HG02588 (cell line): ENCODE results near the gene SLITRK3.

ENCODE experiments used
- ATAC-seq: cut with Tn5 transposase; IDR thresholded peaks from one replicate; pipeline ENCODE4 v1.9.1; 2021; ENCODE audit warnings: mild to moderate bottlenecking, moderate library complexity; ENCODE audit not compliant: unreplicated experiment

Gene SLITRK3

GRCh38 chr3:165195640-165196576, at the start of gene SLITRK3:
TSS of gene SLITRK3 (minus strand) at chr3:165196384. CDS start at chr3:165190830, 5,554 bp downstream.
- no peak for ATAC-seq

- ATAC-seq, result no peak
Measured at GRCh38 chr3:165243597-165243996, 47.4 kb upstream of the SLITRK3 start.

GRCh38 chr3:165233501-165234195, 37.5 kb upstream of the SLITRK3 start:
- ATAC-seq, result no peak

GRCh38 chr3:165225604-165226003, 29.4 kb upstream of the SLITRK3 start:
- ATAC-seq, result no peak

- no peak for ATAC-seq
Measured at GRCh38 chr3:165217739-165218138, 21.6 kb upstream of the SLITRK3 start.

GRCh38 chr3:165212580-165212979, 16.4 kb upstream of the SLITRK3 start:
- ATAC-seq, result no peak

GRCh38 chr3:165211721-165212120, 15.5 kb upstream of the SLITRK3 start:
- no peak for ATAC-seq

- no peak for ATAC-seq
Measured at GRCh38 chr3:165210727-165211126, 14.5 kb upstream of the SLITRK3 start.

GRCh38 chr3:165210132-165210531, 13.9 kb upstream of the SLITRK3 start:
- ATAC-seq, result no peak

- ATAC-seq, result peak; percentile 99
Measured at GRCh38 chr3:165206454-165207266, 10.5 kb upstream of the SLITRK3 start.

- no peak for ATAC-seq
Measured at GRCh38 chr3:165204445-165204844, 8.3 kb upstream of the SLITRK3 start.

GRCh38 chr3:165202995-165203394, 6.8 kb upstream of the SLITRK3 start:
- no peak for ATAC-seq

- no peak for ATAC-seq
Measured at GRCh38 chr3:165201964-165202363, 5.8 kb upstream of the SLITRK3 start.

GRCh38 chr3:165197481-165197800, 1.3 kb upstream of the SLITRK3 start:
- no peak for ATAC-seq

- no peak for ATAC-seq
Measured at GRCh38 chr3:165196577-165197480, 645 bp upstream of the SLITRK3 start.

- ATAC-seq, result no peak
Measured at GRCh38 chr3:165195241-165195639, 944 bp downstream of the SLITRK3 start.

- ATAC-seq, result no peak
Measured at GRCh38 chr3:165194511-165195240, 1.5 kb downstream of the SLITRK3 start.

- ATAC-seq, result no peak
Measured at GRCh38 chr3:165193366-165194254, 2.6 kb downstream of the SLITRK3 start.
